Hepatocyte (in vitro differentiated cells): ENCODE data around the gene TSR2. TPM values are rescaled to one million over a fixed set of nuclear protein-coding genes. Genes with fewer than 3 reads are reported as not detected.

ENCODE experiments used
- polyA plus RNA-seq: library from polyadenylated mRNA; unstranded; fragments of >200 nt; fragmentation: Nextera tagmentation; extraction: Ambion mirVana; gene quantifications from 2 replicates; pipeline ENCODE4 v1.2.1, GENCODE V29; 2016
- total RNA-seq: library from RNA; depleted of rRNA; stranded (reverse); fragments of >200 nt; gene quantifications from 2 replicates; pipeline ENCODE4 v1.2.3, GENCODE V29; 2014

Gene TSR2
- total and polyA plus RNA-seq, 2 experiments from 2014 or later = 18.9 to 58.4 TPM

Other genes starting within 250 kb of the TSR2 start
- gene WNK3, start 82.4 kb upstream of the TSR2 start, total RNA-seq = 12.4 and 12.5 TPM in 2 replicates
- 9.8 and 10.6 TPM in 2 replicates for gene WNK3, start 82.4 kb upstream of the TSR2 start, polyA plus RNA-seq
- 4.7 and 9.0 TPM in 2 replicates for gene FGD1, start 55.8 kb downstream of the TSR2 start, total RNA-seq
- gene FGD1, start 55.8 kb downstream of the TSR2 start, polyA plus RNA-seq = 8.7 and 11.9 TPM in 2 replicates
- gene GNL3L, start 89.8 kb downstream of the TSR2 start, total RNA-seq = 26.5 and 31.5 TPM in 2 replicates
- gene GNL3L, start 89.8 kb downstream of the TSR2 start, polyA plus RNA-seq = 9.7 and 10.3 TPM in 2 replicates